GM18909 (cell line): ENCODE results near the gene OAT.
"Not testable (repeated sequence)": the region's sequence is repeated elsewhere in the genome, so short reads cannot be mapped to it uniquely, and the experiment has no call there.

Experiments used
- ATAC-seq: cut with Tn5 transposase; IDR thresholded peaks from one replicate; pipeline ENCODE4 v1.9.1; 2021; ENCODE audit warnings: mild to moderate bottlenecking; ENCODE audit not compliant: unreplicated experiment, poor library complexity

OAT gene

DNA sequence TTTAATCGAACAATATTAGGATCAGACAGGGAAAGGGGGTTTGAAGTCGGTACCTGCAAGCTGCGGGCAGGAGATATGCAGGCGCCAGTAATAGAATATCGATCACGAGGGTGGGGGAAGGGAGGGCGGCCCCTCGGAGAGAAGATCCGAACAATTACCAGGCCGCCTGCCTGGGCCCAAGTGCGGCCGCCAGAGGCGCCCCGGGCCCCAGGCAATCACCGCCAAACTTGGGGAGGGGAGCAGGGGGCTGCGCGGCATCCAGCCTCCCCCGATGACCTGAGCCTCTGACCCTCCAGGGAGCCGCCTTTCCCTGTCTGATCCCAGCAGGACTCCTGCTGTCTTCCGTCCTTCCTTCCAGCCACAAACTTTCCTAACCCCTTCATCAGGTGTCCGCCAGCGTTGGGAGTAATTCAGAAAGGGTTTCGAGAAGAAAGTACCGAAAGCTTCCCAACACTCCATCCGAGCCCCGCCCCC lies 30.0 kb upstream of the OAT start:
- no peak for ATAC-seq

DNA sequence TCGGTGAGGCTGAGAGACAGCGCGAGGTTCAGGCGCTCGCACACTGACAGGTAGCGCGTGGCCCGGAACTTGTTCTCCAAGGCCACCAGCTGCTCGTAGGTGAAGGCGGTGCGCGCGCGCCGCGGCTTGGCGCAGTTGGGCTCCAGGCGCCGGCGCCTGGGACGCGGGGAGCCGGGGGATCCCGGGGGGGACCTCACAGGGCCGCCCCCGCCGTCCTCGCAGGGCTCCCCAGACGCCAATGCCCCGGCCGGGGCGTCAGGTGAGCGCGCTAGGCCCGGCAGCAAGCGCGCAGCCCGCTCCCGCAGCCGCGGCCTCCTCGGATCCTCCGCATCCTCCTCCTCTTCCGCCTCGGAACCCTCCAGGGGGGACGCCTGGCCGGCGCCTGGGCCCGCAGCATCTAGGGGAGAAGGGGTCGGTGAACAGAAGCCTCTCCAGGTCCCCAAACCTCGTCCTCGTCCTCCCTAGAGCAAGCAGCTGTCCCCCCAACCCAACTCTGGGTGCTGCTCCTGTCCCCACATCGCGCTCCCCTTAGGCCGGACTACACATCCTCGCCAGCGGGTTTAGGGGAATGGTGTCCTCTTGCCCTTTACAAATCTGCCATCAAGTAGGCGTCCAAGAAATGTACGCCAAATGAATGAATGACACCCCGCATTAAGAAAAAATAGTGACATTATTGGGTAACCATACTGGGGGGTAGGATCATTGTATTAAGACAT lies 29.2 kb upstream of the OAT start:
- ATAC-seq = no peak

DNA sequence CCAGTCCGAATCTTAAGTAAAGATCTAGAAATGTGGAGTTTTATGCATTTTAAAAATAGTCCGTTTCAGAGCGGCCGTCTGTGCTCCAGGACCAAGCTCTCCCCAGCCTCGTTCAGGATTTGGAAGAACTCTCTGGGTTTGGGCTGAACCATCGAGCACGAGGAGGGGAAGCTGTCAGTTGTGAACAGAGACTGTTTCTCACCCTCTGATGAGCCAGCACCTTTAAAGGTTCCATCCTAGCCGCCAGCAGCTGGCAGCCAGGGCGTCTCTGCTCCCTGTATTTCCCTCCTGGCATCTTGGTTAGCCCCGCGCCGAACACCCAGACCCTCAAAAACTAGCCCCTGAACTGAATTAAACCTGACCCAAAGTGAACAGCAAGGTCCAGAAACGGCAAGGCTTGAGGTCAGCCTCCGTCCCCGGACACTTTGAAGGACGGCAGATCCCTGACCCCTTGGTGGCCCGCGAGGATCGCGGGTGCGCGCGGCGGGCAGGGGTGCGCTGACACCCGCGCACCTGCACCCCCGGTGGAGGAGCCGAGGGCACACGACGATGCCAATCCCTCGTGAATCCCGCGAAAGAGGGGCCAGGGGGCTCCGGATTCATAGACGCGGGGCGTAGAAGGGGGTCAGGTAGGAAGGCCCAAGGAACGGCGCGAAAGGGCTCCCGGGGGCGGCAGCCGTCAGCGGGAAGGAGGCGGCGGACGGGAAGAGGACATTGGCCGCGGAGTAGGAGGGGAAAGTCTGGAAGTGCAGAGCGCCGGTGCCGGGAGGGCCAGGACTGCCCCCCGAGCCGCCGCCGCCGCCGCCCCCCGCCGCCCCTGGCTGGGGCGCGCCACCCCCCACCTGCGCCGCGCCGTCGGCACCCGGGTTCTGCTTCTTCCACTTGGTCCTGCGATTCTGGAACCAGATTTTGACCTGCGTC lies 28.4 kb upstream of the OAT start:
- ATAC-seq = no peak

DNA sequence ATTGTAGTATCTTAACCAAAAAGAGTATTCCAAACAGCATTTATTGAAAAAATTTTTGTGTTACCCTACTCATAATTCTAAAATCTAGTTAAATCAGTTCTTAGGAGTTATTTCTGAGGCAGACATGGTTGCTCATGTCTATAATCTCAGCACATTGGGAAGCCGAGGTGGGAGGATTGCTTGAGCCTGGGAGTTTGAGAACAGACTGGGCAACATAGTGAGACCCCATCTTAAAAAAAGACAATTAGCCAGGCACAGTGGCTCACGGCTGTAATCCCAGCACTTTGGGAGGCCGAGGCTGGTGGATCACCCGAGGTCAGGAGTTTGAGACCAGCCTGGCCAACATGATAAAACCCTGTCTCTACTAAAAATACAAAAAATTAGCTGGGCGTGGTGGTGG lies 23.0 kb upstream of the OAT start:
- not testable (repeated sequence) for ATAC-seq

DNA sequence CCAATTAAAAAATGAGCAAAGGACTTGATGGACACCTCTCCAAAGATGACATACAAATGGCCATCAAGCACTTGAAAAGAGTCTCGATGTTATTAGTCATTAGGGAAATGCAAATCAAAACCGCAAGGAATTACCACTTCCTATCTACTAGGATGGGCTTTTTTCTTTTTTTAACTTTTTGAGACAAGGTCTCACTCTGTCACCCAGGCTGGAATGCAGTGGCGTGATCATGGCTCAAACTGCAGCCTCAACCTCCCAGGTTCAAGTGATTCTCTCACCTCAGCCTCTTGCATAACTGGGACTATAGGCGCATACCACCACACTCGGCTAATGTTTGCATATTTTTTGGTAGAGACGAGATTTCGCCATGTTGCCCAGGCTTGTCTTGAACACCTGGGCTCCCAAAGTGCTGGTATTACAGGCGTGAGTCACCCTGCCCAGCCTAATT lies 17.5 kb upstream of the OAT start:
- peak; percentile 64 for ATAC-seq

DNA sequence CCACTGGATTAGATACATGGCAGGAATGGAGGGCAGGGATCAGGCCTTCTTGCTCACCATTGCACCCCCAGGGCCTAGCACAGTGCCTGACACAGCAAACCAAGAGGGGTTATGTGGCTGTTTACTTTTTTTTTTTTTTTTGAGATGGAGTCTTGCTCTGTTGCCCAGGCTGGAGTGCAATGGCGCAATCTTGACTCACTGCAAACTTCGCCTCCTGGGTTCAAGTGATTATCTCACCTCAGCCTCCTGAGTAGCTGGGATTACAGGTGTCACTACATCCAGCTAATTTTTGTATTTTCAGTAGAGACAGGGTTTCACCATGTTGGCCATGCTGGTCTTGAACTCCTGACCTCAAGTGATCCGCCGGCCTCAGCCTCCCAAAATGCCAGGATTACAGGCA lies 17.0 kb upstream of the OAT start:
- not testable (repeated sequence) for ATAC-seq

DNA sequence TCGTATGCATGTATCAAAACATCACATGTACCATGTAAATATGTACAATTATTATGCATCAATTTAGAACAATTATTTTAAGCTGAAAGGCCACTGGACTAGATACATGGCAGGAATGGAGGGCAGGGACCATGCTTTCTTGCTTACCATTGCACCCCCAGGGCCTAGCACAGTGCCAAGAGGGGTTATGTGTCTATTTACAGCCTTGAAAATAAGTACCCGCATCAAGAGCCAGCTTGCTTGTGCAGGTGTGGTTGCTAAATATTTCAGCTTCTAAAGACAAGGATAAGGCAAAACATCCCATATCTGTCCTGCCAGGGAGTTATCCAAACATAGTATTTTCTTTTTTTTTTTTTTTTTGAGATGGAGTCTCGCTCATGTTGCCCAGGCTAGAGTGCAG lies 14.7 kb upstream of the OAT start:
- ATAC-seq = no peak

DNA sequence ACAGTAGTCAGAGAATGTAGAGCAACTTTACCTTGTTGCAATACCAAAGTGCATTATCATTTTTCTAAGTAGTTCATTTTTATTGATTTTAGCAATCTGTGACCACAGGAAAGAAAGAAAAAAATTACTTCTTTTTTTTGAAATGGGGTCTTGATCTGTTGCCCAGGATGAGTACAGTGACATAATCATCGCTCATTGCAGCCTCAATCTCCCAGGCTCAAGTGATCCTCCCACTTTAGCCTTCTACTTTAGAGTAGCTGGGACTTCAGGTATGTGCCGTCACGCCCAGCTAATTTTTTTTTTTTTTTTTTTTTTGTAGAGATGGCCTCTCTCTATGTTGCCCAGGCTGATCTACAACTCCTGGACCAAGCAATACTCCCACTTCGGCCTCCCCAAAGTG lies 11.4 kb upstream of the OAT start:
- ATAC-seq = no peak

DNA sequence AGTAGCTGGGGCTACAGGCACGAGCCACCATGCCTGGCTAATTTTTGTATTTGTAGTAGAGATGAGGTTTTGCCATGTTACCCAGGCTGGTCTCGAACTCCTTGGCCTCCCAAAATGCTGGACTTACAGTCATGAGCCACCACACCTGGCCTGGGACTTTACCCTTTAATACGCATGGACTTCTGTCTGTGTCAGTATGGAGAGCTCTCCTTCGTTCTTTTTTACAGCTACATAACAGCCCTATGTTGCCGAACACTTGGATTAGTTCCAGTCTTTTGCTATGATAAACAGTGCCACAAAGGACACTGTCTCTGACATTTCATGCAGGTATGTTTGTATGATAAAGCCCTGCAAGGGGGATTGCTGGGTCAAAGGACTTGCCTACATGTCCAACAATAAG lies 10.9 kb upstream of the OAT start:
- no peak for ATAC-seq

DNA sequence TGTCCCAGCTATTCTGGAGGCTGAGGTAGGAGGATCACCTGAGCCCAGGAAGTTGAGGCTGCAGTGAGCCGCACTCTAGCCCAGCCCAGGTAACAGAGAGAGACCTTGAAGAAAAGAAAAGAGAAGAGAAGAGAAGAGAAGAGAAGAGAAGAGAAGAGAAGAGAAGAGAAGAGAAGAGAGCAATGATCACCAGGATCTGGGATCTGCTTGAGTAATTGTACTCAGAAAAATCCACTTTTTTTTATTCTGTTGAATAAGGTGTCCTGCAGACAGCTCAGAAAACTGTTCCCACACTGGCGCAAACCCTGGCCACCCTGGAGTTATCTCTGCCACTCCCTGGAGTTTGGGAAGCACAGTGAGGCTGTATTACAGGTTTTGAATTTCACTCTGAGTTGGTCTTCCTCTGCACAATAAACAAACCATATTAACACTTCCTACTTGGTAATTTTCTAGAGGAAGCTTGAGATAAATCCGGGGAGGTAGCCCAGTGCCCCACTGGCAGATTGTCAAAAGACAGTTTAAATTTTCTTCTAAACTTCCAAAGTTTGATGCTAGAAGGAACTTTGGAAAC lies 9.6 kb upstream of the OAT start:
- ATAC-seq = no peak

DNA sequence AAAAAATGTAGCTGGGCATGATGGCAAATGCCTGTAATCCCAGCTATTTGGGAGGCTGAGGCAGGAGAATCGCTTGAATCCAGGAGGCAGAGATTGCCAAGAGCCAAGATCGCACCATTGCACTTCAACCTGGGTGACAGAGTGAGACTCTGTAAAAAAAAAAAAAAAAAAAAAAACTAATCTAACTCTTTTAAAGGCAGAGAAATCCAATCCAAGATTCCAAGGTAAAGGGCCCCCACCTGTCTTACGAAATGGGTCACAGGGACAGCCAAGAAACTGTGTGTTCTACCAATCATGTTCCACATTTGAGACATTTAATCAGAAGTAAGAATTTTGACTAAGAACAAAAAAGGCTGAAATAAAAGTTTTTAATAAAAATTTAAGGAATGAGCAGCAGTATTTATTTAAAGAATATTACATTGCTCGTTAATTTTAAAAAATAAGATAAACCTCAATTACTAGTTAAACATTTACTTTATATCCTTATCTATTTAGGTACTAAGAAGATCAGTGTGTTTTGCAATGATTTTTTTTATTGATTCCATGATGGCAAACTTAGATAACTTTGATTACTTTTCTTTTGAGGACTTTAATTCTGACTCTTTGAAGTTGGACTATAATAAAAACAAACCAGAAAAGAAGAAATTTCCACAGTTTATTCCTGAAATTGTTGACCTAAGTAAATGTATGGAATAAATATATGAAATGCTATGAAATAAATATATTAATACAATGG lies 6.7 kb upstream of the OAT start:
- ATAC-seq = no peak

DNA sequence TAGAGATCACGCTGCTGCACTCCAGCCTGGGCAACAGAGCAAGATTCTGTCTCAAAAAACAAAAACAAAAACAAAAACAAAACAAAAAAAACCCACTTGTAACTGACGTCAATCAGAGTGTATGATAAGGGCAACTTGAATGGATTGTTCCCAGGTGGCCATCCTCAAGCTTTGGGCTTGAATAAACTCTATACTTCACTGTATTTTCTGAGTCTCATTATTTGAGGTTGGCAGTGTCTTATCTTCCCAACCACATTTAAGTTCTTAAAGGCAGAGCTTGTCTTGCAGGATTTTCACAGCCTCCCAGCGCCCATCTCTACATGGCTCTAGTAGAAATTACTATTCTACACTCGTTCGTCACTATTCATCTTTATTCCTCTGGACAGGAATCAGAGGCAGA lies 5.1 kb upstream of the OAT start:
- no peak for ATAC-seq

DNA sequence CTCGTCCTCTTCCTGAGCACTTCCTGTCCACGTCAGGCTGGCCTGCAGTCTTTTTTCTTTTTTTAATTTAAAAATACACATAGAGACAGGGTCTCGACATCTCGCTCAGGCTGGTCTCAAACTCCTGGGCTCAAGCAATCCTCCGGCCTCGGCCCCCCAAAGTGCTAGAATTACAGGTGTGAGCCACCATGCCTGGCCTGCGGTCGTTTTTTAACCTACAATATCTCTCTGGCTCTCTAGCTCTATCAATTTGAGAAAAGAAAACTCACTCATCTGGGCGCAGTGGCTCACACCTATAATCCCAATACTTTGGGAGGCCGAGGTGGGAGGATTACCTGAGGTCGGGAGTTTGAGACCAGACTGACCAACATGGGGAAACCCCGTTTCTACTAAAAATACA lies 4.0 kb upstream of the OAT start:
- ATAC-seq = no peak

DNA sequence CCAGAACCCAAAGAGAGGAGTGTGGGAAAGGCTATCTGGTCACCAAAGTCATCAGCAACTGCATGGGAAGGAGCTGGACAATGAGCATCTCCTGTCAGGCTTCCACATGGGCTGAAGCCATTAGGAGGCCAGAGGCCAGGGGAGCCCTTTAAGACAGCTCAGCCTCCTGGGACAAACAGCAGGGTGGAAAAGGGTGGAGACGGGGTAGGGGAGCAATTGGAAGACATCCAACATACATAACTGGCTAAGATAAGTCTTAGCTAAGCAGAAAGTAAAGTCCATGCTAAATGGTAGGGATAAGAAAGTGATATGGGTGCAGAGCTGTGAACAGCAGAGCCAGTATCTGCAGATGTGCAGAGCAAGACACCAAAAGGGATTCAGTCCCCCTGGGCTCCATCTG lies 1.5 kb upstream of the OAT start:
- ATAC-seq = no peak

DNA sequence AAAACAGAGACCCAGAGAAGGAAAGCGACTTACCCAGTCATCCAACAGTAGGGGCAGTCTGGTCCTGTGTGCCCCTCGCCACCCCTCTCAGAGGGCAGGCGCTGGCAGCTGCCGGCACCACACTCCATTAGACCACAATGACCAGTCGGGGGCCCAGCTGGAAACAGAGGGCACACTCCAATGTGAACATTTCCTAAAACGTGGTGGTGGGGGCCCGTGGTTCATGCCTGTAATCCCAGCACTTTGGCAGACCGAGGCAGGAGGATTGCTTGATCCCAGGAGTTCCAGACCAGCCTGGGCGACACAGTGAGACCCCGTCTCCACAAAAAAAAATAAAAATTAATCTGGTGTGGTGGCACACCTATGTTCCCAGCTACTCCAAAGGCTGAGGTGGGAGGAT lies 912 bp upstream of the OAT start:
- ATAC-seq = no peak

DNA sequence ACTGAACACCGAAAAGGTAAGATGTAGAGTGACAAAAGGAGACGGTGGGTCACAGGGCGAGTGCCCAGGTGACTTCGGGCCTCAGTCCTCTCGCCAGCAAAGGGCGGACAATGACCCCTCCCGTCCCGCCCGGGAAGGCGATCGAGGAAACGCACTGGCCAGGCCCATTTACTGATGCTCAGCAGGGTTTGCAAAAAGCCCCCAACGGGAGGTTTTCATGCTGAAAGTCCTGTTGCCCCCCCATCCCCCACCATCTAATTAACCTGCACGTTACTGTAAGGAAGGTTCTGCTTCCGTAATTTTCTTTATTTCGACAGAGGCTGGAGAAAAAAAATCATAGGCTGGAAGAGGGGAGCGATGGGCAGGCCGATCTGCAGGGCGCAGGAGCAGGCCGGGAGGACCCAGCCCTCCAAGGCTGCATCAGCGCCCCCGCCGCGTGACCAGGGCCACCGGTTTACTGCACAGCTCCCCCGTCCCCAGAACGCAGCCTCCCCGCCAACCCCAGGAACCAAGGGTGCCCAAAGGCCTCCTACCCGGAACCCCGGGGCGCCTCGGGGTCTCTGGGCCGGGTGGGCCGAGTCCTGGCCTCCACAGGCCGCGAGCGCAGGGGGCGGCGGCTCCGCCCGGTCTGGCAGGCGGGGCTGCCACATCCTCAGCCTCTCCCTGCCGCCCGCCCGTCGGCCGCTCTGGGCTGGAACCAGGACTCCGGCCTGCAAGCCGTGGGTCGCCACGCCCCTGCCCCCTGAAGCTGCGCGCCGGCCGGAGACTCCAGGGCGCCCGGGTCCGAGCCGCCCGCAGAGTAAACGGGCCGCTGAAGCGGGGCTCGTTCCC lies 613 bp downstream of the OAT start:
- peak; percentile 38 for ATAC-seq

DNA sequence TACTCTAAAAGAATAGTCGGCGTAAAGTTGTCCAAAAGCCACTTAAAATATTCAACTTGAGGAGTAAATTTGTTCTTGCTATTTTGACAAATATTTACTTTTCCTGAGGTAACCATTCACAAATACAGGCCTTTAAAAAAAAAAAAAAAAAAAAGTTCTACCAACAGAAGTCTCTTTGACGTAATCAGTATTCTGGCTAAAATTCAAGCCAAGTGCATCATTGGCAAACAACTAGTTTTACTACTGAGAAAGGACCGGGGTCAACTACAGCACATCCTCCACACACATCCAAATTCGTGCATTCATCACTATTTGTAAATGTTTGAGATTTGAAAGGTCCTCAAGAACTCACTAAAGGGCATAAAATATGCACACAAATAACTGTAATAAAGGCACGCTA lies 2.0 kb downstream of the OAT start:
- no peak for ATAC-seq

DNA sequence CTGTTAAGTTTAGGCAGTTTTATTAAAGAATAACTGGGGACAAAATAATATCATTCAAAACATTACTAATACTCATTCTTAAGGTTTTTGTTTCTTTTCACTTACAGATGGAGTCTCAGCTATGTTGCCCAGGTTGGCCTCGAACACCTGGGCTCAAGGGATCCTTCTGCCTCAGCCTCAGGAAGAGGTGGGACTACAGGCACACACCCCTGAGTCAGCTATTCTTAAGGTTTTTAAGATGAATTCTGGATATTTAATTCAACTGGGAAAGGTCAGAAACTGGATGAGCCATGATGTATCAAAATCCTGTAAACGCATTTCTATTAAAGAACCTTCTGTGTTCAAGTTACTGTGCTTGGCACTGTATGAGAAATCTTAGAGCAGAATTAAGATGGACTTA lies 3.5 kb downstream of the OAT start:
- no peak for ATAC-seq

DNA sequence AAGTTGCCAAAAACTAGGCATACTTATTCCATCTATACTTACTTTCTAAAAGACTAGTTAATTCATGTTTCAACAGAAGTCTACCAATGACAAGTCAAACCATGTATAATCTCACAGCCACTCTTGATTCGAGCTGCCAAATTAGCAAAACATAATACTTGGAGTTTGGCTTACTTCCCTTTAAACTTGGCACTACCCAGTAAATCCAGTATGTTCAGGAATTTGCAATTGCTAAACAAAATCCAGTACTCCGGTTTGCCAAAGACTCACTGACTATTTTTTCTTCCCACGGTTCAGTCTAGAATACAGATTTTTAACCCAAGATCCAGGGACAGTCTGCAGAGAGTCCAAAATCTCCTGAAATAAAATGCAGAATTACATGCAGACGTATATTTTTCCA lies 4.6 kb downstream of the OAT start:
- ATAC-seq = no peak

DNA sequence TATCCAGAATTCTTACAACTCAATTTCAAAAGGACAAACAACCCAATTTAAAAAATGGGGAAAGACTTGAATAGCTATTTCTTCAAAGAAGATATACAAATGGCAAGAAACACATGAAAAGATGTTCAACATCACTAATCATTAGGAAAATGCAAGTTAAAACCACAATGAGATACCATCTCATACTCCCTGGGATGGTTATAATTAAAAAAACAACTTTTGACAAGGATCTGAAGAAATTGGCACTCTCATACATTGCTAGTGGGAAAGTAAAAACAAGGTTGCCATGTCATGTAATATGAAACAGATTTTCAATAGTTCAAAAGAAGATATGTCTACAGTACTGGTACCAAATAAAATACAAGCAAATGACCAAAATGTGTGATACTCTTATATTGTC lies 9.0 kb downstream of the OAT start:
- ATAC-seq = no peak
